ENCODE results near the gene TTR.

TTR gene

GRCh38 chr18:31607384-31607783 lies 15.7 kb downstream of the TTR start:
- TF ChIP-seq CTCF (IDR thresholded peaks at IDR 0.05; ENCODE audit: borderline replicate concordance, control extremely low read depth, extremely low read depth, insufficient read depth, missing control alignments), result no peak
- in situ Hi-C loops (cut with MboI; ENCODE audit: low sequenced_read_pairs, unreplicated experiment), result no loop called here
- no peak for DNase-seq (ENCODE audit: low spot score)

DNA sequence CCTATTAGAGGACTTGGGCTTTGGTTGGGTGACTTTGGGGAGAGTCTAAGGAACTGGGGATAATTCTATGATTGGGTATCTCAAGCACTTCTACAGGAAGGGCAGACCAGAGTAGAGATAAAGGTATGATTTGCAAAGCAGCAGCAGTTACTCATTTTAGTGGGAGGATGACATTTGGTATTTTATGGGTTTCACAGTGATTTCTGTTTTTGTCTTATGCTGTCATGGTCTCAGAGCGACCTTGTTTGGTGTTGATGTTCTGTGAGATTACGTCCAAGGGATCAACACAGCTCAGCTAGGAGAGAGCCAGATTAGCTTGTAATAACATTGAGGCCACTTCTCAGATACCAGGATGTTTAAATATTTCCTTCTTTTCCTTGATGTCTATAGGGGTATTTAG lies 18.2 kb downstream of the TTR start:
- no peak for DNase-seq (ENCODE audit: low spot score)
- TF ChIP-seq CTCF (IDR thresholded peaks at IDR 0.05; ENCODE audit: borderline replicate concordance, control extremely low read depth, extremely low read depth, insufficient read depth, missing control alignments), result no peak
- in situ Hi-C loops (cut with MboI; ENCODE audit: low sequenced_read_pairs, unreplicated experiment), result no loop called here

DNA sequence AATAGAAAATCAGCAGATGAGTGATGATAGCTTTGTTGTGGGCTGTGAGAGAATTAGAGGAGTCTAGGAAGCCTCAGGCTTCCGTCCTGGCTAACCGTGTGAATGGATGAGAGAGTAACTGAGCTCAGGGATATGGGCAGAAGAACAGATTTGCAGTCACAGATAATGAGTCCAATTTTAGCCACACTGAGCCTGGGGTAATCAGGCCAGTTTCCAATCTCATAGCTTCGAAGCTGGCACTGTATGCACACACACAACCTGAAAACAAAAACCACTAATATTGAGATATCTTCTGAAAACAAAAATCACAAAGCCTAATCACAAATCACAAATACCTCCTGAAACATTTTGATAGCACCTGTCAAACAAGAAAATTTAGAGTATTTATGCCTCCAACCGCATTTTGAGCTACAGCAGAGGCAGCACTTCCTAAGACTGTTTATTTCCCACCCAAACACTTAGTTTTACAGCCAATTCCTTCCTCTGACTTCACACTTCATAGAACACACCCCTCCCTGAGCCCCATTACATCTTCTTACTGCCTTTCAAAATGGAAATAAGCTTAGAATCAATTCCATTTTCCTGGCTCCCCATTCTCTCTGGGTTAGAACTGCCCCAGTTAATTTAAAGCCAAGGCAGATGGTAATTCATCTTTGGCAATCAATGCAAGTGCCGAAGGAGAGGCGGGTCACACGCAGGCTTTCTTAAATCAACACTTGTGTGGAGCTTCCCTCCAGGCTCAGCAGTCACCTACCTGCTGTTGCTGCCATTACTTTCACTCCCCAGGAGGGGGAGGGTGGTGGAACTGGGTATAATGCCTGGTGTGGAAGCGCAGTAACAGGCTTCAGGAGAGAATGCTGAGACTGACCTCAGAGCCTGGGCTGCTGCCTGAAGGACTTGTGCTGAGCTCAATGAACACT lies 18.9 kb downstream of the TTR start:
- no peak for DNase-seq (ENCODE audit: low spot score)

GRCh38 chr18:31611511-31611910 lies 19.8 kb downstream of the TTR start:
- no peak for DNase-seq (ENCODE audit: low spot score)
- in situ Hi-C loops (cut with MboI; ENCODE audit: low sequenced_read_pairs, unreplicated experiment), result no loop called here
- no peak for TF ChIP-seq CTCF (IDR thresholded peaks at IDR 0.05; ENCODE audit: borderline replicate concordance, control extremely low read depth, extremely low read depth, insufficient read depth, missing control alignments)

More for the DNA sequence above, 18.9 kb downstream of the TTR start:
- in situ Hi-C loops (cut with MboI; ENCODE audit: low sequenced_read_pairs, unreplicated experiment), result no loop called here
- TF ChIP-seq CTCF (IDR thresholded peaks at IDR 0.05; ENCODE audit: borderline replicate concordance, control extremely low read depth, extremely low read depth, insufficient read depth, missing control alignments), result no peak

DNA sequence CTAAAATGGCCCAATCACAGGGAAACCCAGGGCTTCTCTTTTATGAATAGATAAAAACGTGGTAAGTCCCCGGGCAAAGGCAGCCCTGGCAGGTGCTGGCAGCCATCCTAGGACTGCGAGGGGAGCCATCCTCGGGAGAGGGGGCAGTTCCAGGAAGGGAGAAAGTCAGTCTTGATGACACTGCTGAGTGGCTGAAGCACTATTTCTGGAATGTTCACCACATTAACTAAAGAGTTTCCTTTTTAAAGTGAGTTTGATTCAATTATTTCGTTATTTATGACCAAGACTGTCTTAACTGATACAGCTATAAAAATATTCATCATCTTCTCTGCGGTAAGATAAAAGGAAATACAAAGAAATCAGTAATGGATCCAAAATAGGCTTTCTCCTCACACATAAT lies 20.4 kb downstream of the TTR start:
- DNase-seq (ENCODE audit: low spot score), result no peak
- in situ Hi-C loops (cut with MboI; ENCODE audit: low sequenced_read_pairs, unreplicated experiment), result no loop called here
- TF ChIP-seq CTCF (IDR thresholded peaks at IDR 0.05; ENCODE audit: borderline replicate concordance, control extremely low read depth, extremely low read depth, insufficient read depth, missing control alignments), result no peak

DNA sequence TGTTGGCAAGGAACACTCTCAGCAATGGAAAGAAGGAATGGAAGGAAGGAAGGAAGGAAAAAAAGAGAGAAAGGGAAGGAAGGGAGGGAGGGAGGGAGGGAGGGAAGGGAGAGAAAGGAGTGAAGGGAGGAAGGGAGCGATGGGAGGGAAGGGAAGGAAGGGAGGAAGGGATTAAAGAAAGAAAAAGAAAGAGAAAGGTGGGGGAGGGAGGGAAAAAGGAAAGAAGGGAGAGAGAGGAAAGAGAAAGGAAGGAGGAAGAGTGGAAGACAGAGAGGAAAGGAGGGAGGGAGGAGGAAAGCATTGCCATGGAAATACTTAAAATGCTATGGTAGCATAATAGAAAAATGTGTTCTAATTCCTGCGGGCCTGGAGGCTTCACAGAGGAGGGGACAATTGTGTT lies 22.4 kb downstream of the TTR start:
- DNase-seq (ENCODE audit: low spot score), result no peak
- no peak for TF ChIP-seq CTCF (IDR thresholded peaks at IDR 0.05; ENCODE audit: borderline replicate concordance, control extremely low read depth, extremely low read depth, insufficient read depth, missing control alignments)
- in situ Hi-C loops (cut with MboI; ENCODE audit: low sequenced_read_pairs, unreplicated experiment), result no loop called here
